ENCODE data around the gene ZBTB4.

GRCh38 chr17:7427549-7427948 is 51.9 kb downstream of the ZBTB4 start:
- TF ChIP-seq CTCF (conservative IDR thresholded peaks at IDR 0.05; ENCODE audit: low read depth in 2 of 2) (no peak), CREB1 (CRISPR knock-in tag; IDR thresholded peaks at IDR 0.05; ENCODE audit: low read depth) (no peak), STAT1 (IDR thresholded peaks at IDR 0.05; ENCODE audit: unreplicated experiment) (no peak), POLR2AphosphoS5 (IDR thresholded peaks at IDR 0.05; ENCODE audit: low read depth) (no peak), REST (IDR thresholded peaks at IDR 0.05; ENCODE audit: unreplicated experiment) (no peak), EZH2 (IDR thresholded peaks at IDR 0.05; ENCODE audit: low read depth, unreplicated experiment) (no peak), EZH2phosphoT487 (IDR thresholded peaks at IDR 0.05; ENCODE audit: unreplicated experiment) (no peak), ZNF114 (CRISPR knock-in tag; IDR thresholded peaks at IDR 0.05) (no peak), ETS1 (IDR thresholded peaks at IDR 0.05) (no peak), JUNB (IDR thresholded peaks at IDR 0.05; ENCODE audit: unreplicated experiment) (no peak), ZNF462 (CRISPR knock-in tag; IDR thresholded peaks at IDR 0.05) (no peak), ZNF331 (CRISPR knock-in tag; IDR thresholded peaks at IDR 0.05; ENCODE audit: low read depth) (no peak)
